GM12865 (cell line): ENCODE data around the gene C1QTNF8.
"Not testable (repeated sequence)": the region's sequence is repeated elsewhere in the genome, so short reads cannot be mapped to it uniquely, and the experiment has no call there.

ENCODE experiments used
- DNase-seq: peaks from one replicate; pipeline ENCODE4 v3.0.0; 2010; ENCODE audit warnings: low read depth
- H3K4me3 ChIP-seq: 2 replicates; pipeline ENCODE4 v1.5.1; 2011; ENCODE audit warnings: mild to moderate bottlenecking, low read depth, low read length, control low read depth
- CTCF ChIP-seq: IDR thresholded peaks from 2 replicates; pipeline ENCODE4 v1.5.1; 2011; ENCODE audit warnings: low read length, control low read depth, low read depth, inconsistent platforms; ENCODE audit not compliant: insufficient read depth; ENCODE audit errors: missing control alignments

Gene C1QTNF8

GRCh38 chr16:1088295-1089170 is 7.5 kb downstream of the C1QTNF8 start:
- DNase-seq: no peak
- no peak for TF ChIP-seq CTCF
- no peak overlapping the region for H3K4me3 ChIP-seq

- DNase-seq, H3K4me3 ChIP-seq: not testable (repeated sequence)
Measured at GRCh38 chr16:1086443-1086842, 9.6 kb downstream of the C1QTNF8 start.

GRCh38 chr16:1084971-1085370 is 11.1 kb downstream of the C1QTNF8 start:
- H3K4me3 ChIP-seq: no peak overlapping the region
- DNase-seq: no peak
- TF ChIP-seq CTCF: no peak

GRCh38 chr16:1082952-1083675 is 12.9 kb downstream of the C1QTNF8 start:
- H3K4me3 ChIP-seq: no peak overlapping the region
- no peak for DNase-seq
- no peak for TF ChIP-seq CTCF

- no peak overlapping the region for H3K4me3 ChIP-seq
- DNase-seq: no peak
- TF ChIP-seq CTCF: no peak
Measured at GRCh38 chr16:1082266-1082951, 13.6 kb downstream of the C1QTNF8 start.

- no peak for TF ChIP-seq CTCF
- DNase-seq: no peak
- no peak overlapping the region for H3K4me3 ChIP-seq
Measured at GRCh38 chr16:1081734-1082265, 14.2 kb downstream of the C1QTNF8 start.
